ENCODE data around the gene CPT1B. TPM values are rescaled to one million over a fixed set of nuclear protein-coding genes. Genes with fewer than 3 reads are reported as not detected.

The CPT1B gene
- total RNA-seq, 1 donor from 2014 or later, result 94.5 TPM

DNA sequence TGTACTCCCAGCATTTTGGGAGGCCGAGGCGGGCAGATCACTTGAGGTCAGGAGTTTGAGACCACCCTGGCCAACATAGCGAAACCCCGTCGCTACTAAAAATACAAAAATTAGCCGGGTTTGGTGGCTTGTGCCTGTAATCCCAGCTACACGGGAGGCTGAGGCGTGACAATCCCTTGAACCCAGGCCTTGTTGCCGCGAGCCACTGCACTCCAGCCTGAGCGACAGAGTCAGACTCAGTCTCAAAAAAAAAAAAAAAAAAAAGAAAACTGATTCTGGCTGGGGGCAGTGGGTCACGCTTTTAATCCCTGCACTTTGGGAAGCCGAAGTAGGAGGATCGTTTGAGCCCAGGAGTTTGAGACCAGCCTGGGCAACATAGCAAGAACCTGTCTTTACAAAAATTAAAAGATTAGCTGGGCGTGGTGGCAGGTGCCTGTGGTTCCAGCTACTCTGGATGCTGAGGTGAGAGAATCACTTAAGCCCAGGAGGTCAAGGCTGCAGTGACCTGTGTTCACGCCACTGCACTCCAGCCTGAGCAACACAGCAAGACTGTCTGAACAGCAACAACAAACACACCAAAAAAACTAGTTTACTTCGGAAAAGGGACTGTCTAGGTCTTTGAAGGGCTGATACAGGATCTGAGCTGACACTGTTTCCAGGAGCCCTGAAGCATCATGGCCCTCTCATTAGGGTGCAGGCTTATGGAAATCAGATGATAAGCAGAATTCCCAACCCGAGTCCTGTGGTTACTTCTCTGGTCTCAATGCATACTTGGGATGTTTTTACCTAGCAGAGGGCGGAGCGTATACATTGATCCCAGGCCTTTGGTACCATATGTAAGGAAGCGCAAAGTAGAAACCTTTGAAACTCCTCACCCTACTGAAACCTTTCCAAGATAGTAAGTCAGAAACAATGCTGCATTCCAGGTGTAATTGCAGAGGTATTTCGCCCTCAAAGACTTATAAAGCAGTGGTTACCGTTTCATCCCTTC is 6.2 kb upstream of the CPT1B start:
- Mint-ChIP-seq H3K27me3 (no peaks in the 10 kb centered on the region), H3K4me3 (peak overlapping the region; percentile 91), H3K4me1 (ENCODE audit: unreplicated experiment) (peaks cover 6% of the 10 kb centered on the region), H3K36me3 (peaks cover 3% of the 10 kb centered on the region), H3K9me3 (no peaks in the 10 kb centered on the region), H3K27ac (no peak overlapping the region)
- DNase-seq (ENCODE audit: extremely low spot score, unreplicated experiment), result no peak
- TF ChIP-seq, protein P1, sequence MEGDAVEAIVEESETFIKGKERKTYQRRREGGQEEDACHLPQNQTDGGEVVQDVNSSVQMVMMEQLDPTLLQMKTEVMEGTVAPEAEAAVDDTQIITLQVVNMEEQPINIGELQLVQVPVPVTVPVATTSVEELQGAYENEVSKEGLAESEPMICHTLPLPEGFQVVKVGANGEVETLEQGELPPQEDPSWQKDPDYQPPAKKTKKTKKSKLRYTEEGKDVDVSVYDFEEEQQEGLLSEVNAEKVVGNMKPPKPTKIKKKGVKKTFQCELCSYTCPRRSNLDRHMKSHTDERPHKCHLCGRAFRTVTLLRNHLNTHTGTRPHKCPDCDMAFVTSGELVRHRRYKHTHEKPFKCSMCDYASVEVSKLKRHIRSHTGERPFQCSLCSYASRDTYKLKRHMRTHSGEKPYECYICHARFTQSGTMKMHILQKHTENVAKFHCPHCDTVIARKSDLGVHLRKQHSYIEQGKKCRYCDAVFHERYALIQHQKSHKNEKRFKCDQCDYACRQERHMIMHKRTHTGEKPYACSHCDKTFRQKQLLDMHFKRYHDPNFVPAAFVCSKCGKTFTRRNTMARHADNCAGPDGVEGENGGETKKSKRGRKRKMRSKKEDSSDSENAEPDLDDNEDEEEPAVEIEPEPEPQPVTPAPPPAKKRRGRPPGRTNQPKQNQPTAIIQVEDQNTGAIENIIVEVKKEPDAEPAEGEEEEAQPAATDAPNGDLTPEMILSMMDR (conservative IDR thresholded peaks at IDR 0.05), result no peak

DNA sequence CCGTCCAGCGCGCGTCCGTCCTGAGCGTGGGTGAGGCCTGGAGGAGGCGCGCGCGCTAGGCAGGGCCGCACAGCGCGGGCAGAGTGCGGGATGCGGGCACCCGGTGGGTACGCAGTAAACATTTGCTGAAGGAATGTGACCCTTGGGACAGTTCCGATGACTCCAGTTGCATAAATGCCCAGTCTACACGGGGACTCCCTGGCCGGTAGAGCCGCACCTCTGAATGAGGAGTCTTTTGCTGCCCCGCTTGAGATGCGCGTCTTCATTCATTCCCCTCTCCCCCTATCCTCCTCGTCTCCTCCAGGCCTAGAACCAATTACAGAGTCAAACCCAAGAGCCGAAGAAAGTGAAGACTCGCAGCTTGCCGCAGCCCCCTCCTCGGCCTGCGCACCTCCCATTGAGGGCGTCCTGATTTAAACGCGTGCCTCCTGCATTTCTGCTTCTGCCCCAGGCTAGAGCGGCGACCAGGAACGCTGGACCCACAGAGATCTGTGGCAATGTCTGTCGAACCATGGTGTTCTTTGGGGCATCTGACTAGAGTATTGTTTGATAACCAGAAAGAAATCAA is 5.2 kb upstream of the CPT1B start:
- no peaks in the 10 kb centered on the region for H3K27me3 Mint-ChIP-seq
- TF ChIP-seq, protein P1 (conservative IDR thresholded peaks at IDR 0.05), result no peak
- H3K4me1 Mint-ChIP-seq (ENCODE audit: unreplicated experiment), result peaks cover 6% of the 10 kb centered on the region
- H3K27ac Mint-ChIP-seq, result peak overlapping the region; percentile 75
- peaks cover 3% of the 10 kb centered on the region for H3K36me3 Mint-ChIP-seq
- peak overlapping the region; percentile 91 for H3K4me3 Mint-ChIP-seq
- DNase-seq (ENCODE audit: extremely low spot score, unreplicated experiment), result no peak
- no peaks in the 10 kb centered on the region for H3K9me3 Mint-ChIP-seq

DNA sequence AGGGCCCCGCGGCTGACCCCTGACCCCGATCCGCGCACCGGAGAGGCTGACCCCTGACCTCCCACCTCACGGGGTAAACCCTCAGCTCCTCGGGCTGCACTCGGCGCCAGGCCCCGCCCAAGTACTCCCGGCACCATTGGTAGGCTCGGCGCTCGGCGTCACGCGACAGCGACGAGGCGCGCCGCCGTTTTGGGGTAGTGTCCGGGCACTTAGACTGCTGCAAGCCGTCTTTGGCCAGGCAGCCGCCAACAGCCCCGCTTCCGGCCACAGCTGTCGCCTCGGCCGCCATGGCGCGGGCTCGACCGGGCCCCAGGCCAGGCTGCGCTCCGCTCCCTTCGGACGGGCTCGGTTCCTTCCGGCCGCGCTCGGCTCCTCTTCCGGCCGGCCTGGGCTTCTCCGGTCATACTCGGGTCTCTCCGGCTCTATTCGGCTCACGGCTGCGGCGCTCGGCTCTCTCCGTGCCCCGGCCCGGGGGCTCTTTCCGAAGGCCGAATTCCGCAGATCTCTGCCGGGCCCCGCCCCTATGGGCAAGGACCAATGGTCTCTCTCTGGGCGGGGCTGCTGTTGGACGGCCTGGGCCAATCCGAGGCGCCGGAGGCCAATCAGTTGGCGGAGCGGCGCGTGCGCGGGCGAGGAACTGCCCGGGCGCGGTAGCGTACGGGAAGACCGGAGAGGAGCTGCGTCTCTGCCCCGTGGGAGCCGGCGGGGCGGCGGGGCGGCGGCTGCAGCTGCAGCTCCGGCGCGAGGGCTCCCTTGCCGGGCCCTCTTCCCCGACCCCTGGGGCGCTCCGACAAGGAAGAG is 4.5 kb upstream of the CPT1B start, which contains the start of gene CHKB:
TSS of gene CHKB (minus strand) at position 357 of the 801 bp plus-strand sequence. CDS start at position 289, 68 bp downstream.
- TF ChIP-seq, protein P1 (conservative IDR thresholded peaks at IDR 0.05), result no peak
- no peaks in the 10 kb centered on the region for H3K27me3 Mint-ChIP-seq
- peaks cover 6% of the 10 kb centered on the region for H3K4me1 Mint-ChIP-seq (ENCODE audit: unreplicated experiment)
- H3K9me3 Mint-ChIP-seq, result no peaks in the 10 kb centered on the region
- peak within 1 kb of the TSS; percentile 91 for H3K4me3 Mint-ChIP-seq
- peak within 1 kb of the TSS; percentile 93 for H3K27ac Mint-ChIP-seq
- H3K36me3 Mint-ChIP-seq, result peaks cover 3% of the 10 kb centered on the region
- DNase-seq (ENCODE audit: extremely low spot score, unreplicated experiment), result peak; percentile 99

DNA sequence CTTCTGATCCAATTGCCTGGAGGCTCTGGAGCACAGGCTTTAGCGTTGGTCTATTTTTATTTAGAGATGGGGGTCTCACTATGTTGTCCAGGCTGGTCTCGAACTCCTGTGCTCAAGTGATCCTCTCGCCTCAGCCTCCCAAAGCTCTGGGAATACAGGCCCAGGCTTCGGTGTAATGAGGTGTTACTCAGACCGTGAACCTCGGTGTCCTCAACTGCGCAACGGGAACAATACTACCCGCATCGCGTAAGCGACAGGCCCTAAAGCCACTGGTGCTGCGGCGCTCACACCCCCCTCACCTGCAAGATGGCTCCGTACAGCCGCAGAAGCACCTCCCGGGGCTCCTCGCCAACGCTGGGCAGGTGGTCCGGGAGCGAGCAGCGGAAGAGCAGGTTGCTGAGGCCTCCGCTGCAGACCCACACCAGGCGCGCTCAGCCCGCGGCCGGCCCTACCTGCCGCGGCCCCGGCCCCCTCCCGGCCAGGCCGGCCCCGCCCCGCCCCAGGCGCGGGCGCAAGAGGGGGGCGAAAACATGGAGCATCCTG is 3.8 kb upstream of the CPT1B start:
- TF ChIP-seq, protein P1 (conservative IDR thresholded peaks at IDR 0.05), result no peak
- Mint-ChIP-seq H3K36me3 (peaks cover 3% of the 10 kb centered on the region), H3K4me3 (peak overlapping the region; percentile 91), H3K9me3 (no peaks in the 10 kb centered on the region), H3K4me1 (ENCODE audit: unreplicated experiment) (peaks cover 6% of the 10 kb centered on the region), H3K27ac (peak overlapping the region; percentile 93), H3K27me3 (no peaks in the 10 kb centered on the region)
- DNase-seq (ENCODE audit: extremely low spot score, unreplicated experiment), result no peak
